ENCODE measurements around the gene CD72.
A peak's percentile ranks its signal among the peaks of the same experiment; 100 is the strongest.
"Not testable (repeated sequence)": the region's sequence is repeated elsewhere in the genome, so short reads cannot be mapped to it uniquely, and the experiment has no call there.

The CD72 gene

GRCh38 chr9:35593581-35593980 is 24.6 kb downstream of the CD72 start:
- DNase-seq (ENCODE audit: low read depth in 1 of 2, low spot score in 1 of 2): no peak

DNA sequence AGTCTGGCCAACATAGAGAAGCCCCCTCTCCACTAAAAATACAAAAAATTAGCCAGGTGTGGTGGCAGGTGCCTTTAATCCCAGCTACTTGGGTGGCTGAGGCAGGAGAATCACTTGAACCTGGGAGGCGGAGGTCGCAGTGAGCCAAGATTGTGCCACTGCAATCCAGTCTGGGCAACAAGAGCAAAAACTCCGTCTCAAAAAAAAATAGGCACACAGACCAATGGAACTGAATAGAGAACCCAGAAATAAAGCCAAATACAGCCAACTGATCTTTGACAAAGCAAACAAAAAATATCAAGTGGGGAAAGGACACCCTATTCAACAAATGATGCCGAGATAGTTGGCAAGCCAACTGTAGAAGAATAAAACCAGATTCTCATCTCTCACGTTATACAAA is 29.7 kb downstream of the CD72 start:
- DNase-seq (ENCODE audit: low read depth in 1 of 2, low spot score in 1 of 2): not testable (repeated sequence)

DNA sequence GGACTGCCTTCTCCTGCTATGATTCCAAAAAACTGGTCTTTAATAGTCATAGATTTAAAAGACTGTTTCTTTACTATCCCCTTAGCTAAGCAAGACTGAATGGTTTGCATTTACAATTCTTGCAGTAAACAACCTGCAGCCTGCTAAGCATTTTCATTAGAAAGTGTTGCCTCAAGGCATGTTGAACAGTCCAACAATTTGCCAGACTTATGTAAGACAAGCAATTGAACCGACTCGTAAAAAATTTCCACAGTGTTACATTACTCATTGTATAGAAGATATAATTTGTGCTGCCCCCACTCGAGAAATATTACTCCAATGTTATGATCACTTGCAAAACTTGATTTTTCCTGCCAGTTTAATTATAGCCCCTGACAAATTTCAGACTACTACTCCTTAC is 33.5 kb downstream of the CD72 start:
- DNase-seq (ENCODE audit: low read depth in 1 of 2, low spot score in 1 of 2): not testable (repeated sequence)

- DNase-seq (ENCODE audit: low read depth in 1 of 2, low spot score in 1 of 2): not testable (repeated sequence)
Measured at GRCh38 chr9:35583521-35583920, 34.7 kb downstream of the CD72 start.

DNA sequence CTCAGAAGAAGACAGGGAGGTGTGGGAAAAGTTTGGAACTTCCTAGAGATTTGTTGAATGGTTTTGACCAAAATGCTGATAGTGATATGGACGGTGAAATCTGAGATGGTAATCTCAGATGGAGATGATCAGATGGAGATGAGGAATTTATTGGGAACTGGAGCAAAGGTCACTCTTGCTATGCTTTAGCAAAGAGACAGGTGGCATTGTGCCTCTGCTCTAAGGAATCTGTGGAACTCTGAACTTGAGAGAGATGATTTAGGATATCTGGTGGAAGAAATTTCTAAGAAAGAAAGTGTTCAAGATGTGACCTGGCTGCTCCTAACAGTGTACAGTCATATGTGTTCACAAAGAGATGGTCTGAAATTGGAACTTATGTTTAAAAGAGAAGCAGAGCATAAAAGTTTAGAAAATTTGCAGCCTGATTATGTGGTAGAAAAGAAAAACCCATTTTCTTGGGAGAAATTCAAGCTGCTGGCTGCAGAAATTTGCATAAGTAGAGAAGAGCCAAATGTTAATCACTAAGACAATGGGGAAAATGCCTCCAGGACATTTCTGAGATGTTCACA is 38.5 kb downstream of the CD72 start:
- DNase-seq (ENCODE audit: low read depth in 1 of 2, low spot score in 1 of 2): not testable (repeated sequence)

DNA sequence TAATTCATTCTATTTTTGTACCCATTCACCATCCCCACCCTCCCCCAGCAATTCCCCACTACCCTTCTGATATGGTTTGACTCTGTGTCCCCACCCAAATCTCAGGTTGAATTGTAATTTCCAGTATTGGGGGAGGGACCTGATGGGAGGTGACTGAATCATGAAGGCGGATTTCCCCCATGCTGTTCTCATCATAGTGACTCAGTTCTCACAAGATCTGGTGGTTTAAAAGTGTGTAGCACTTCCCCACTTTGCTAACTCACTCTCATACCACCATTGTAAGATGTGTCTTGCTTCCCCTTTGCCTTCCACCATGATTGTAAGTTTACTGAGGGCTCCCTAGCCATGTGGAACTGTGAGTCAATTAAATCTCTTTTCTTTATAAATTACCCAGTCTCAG is 39.1 kb downstream of the CD72 start:
- DNase-seq (ENCODE audit: low read depth in 1 of 2, low spot score in 1 of 2): peak in 1 of 2 donors; percentile 28

DNA sequence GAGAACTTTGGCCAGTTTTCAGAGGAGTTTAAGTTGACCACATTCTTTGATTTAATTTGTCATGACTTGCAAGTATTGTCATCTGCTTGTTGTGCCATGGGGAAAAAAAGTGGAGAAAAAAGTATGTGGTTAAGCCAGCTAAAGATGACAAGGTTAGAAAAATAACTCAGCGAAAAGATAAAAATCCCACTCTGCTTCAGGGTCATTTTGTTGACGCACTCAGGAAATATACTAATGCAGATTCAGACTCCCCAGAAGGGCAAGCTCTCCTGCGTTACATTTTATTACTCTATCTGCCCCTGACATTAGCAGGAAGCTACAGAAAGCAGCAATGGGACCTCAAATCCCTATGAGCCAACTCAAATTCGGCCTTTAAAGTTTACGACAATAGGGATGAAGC is 40.7 kb downstream of the CD72 start:
- no peak for DNase-seq (ENCODE audit: low read depth in 1 of 2, low spot score in 1 of 2)

GRCh38 chr9:35575478-35575877 is 42.7 kb downstream of the CD72 start:
- DNase-seq (ENCODE audit: low read depth in 1 of 2, low spot score in 1 of 2): no peak

DNA sequence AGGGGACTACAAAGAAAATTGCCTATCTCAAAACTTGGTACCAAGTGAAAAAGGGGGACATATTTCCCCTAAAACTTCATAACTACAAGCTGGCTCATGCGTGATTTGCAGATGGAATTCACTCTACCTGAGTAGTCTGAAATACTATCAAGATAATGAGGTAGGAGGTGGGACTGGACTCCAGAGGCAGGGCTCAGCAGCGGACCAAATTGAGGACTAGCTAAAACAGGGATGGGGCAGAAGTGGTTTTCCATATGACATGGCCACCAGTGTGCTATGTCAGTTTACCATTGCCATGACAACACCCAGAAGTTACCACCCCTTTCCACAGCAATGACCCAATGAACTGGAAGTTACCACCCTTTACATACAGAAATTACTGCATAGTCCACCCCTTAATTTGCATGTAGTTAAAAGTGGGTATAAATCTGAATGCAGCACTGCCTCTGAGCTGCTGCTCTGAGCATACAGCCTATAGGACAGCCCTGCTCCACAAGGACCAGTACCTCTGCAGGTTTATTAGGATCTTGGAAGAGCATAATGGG is 43.6 kb downstream of the CD72 start:
- no peak for DNase-seq (ENCODE audit: low read depth in 1 of 2, low spot score in 1 of 2)

GRCh38 chr9:35570709-35571504 is 47.3 kb downstream of the CD72 start:
- DNase-seq (ENCODE audit: low read depth in 1 of 2, low spot score in 1 of 2): peak in 1 of 2 donors; percentile 20

DNA sequence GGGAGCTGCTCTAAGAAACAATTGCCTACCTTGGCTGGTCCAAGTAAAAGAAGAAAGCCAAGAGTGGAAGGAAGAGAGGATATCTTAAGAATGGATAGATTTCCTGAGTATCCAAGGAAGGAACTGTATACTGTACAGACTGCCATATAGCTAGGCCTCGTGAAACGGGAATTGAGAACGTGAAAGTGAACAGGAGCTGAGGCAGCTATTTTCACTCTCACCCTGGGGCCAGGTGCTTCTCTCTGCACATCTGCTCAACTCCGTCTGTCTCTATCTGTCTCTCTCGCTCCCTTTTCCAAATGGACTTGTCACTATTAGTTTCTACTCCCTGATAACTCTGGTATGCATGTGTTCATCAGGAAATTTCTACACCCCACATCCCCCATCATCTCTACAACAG is 49.0 kb downstream of the CD72 start:
- no peak for DNase-seq (ENCODE audit: low read depth in 1 of 2, low spot score in 1 of 2)

GRCh38 chr9:35568196-35568595 is 50.0 kb downstream of the CD72 start:
- DNase-seq (ENCODE audit: low read depth in 1 of 2, low spot score in 1 of 2): no peak

- no peak for DNase-seq (ENCODE audit: low read depth in 1 of 2, low spot score in 1 of 2)
Measured at GRCh38 chr9:35566417-35566816, 51.8 kb downstream of the CD72 start.

DNA sequence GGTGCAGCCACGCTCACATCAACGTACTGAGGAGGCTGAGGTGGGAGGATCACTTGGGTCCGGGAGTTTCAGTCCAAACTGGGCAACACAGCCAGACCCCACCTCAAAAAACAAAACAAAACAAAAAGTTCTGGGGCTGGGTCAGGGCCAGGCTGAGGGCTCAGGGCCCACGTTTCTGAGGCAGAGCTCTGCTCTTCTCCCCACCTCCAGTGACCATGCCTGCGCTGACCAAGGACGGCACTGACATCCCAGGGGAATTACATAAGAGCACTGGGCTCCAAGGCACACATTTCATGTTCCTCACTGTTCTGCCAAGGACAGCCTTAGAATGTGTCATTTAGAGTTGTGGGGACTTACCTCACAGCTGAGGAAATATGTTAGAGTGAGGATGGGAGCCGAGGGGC is 53.6 kb downstream of the CD72 start:
- DNase-seq (ENCODE audit: low read depth in 1 of 2, low spot score in 1 of 2): no peak

DNA sequence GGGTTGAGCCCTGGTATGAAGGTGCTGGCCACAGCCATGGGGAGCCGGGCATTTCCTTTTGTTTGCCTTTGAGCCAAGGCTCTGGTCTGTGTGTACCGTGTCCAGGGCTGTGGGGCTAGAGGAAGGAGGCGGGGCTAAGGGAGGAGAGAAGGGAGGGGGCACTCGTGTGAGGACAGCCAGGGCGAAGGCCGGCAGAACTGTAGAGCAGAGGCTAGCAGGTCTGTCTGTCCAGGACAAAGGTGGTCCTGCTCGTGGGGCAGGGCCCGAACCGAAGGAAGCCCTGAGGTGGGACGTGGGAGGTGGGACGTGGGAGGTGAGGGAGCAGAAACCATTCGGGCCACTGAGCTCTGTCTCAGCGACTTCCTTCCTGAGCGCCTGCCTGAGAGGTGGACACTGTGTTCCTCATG is 54.4 kb downstream of the CD72 start:
- DNase-seq (ENCODE audit: low read depth in 1 of 2, low spot score in 1 of 2): no peak

GRCh38 chr9:35562895-35563780 is 55.1 kb downstream of the CD72 start:
- no peak for DNase-seq (ENCODE audit: low read depth in 1 of 2, low spot score in 1 of 2)

DNA sequence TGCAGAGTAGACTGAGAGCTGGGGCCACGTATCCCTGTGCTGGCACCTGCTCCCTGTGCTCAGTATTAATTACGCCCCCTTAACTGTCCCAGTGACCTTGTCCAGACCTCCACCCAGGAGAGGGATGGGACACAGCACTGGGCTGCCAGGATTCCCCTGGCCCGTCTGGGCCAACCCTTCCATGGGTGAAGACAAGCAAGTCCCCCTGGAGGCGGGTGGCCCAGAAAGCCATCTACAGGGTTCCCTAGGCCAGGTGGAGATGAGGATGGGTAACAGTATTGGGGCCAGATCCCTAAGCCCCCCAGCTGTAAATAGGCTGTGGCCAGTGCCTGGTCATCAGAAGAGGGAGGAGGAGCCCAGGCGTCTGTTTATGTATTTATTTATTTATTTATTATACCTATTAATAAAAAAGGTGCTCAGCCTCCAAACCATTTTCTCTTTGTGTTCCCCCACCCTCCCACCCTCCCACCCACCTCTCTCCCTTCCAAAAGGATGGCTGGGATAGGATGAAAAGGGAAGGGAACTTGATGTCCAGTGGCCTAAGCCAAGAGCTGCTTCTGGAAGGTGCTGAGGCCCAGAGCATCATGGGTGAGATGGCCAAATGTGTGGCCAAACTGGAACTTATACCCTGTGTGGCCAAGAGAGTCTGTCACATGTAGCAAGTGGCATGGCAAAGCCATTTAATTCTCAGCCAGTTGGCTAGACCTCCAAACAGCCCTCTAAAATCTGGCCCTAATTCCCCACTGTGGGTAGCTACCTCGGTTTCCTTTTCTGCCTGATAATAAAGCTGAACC is 56.5 kb downstream of the CD72 start:
- no peak for DNase-seq (ENCODE audit: low read depth in 1 of 2, low spot score in 1 of 2)

- DNase-seq (ENCODE audit: low read depth in 1 of 2, low spot score in 1 of 2): no peak
Measured at GRCh38 chr9:35560625-35561337, 57.4 kb downstream of the CD72 start.

All from activated CD4-positive, alpha-beta T cell treated with anti-CD3 and anti-CD28 coated beads, Interleukin-2, amount 50 U/mL, for 24 hours (primary cell).